ENCODE data around the gene DHRSX.

DNA sequence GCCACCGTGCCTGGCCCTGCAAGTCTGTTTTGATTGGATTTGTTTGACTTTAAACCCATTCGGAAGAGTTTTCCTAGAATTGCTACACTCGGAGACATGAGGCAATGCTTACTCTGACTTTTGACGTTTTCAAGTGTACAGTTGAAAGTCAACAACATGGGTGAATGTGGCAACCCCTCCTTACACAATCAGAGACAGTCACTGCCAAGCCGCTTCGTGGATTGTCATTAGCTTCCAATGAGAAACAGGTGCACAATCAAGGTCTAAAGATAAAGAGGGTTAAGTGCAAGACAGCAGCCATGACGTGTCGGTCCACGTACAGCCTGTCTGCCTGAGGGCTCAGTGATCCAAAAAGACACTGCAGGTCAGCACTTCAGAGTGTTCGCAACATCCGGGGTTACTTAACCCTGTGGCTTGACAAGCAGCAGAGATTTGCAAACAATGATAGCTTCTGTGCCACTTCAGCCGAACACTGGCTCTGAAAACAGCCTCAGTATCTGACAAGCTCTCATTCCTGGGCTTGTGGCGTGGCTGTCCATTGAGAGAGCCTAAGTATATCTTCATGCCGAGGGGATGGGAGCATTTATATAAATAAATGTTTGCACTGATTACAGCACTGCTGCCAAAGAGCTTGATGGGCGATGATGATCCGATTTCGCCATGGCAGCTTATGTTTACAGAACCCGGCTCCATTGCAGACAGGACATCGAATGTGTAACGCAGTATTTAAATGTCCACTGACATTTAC, 180.0 kb downstream of the DHRSX start:
- TF ChIP-seq, protein P1, sequence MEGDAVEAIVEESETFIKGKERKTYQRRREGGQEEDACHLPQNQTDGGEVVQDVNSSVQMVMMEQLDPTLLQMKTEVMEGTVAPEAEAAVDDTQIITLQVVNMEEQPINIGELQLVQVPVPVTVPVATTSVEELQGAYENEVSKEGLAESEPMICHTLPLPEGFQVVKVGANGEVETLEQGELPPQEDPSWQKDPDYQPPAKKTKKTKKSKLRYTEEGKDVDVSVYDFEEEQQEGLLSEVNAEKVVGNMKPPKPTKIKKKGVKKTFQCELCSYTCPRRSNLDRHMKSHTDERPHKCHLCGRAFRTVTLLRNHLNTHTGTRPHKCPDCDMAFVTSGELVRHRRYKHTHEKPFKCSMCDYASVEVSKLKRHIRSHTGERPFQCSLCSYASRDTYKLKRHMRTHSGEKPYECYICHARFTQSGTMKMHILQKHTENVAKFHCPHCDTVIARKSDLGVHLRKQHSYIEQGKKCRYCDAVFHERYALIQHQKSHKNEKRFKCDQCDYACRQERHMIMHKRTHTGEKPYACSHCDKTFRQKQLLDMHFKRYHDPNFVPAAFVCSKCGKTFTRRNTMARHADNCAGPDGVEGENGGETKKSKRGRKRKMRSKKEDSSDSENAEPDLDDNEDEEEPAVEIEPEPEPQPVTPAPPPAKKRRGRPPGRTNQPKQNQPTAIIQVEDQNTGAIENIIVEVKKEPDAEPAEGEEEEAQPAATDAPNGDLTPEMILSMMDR (tag by site-specific recombination; IDR thresholded peaks at IDR 0.05) = no peak
- TF ChIP-seq, protein P2, sequence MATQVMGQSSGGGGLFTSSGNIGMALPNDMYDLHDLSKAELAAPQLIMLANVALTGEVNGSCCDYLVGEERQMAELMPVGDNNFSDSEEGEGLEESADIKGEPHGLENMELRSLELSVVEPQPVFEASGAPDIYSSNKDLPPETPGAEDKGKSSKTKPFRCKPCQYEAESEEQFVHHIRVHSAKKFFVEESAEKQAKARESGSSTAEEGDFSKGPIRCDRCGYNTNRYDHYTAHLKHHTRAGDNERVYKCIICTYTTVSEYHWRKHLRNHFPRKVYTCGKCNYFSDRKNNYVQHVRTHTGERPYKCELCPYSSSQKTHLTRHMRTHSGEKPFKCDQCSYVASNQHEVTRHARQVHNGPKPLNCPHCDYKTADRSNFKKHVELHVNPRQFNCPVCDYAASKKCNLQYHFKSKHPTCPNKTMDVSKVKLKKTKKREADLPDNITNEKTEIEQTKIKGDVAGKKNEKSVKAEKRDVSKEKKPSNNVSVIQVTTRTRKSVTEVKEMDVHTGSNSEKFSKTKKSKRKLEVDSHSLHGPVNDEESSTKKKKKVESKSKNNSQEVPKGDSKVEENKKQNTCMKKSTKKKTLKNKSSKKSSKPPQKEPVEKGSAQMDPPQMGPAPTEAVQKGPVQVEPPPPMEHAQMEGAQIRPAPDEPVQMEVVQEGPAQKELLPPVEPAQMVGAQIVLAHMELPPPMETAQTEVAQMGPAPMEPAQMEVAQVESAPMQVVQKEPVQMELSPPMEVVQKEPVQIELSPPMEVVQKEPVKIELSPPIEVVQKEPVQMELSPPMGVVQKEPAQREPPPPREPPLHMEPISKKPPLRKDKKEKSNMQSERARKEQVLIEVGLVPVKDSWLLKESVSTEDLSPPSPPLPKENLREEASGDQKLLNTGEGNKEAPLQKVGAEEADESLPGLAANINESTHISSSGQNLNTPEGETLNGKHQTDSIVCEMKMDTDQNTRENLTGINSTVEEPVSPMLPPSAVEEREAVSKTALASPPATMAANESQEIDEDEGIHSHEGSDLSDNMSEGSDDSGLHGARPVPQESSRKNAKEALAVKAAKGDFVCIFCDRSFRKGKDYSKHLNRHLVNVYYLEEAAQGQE (tag by site-specific recombination; IDR thresholded peaks at IDR 0.05) = no peak
- TF ChIP-seq TCF7L2 (IDR thresholded peaks at IDR 0.05; ENCODE audit: borderline replicate concordance, low read depth, low read length) (no peak), ZNF221 (tag by site-specific recombination; IDR thresholded peaks at IDR 0.05; ENCODE audit: borderline replicate concordance) (no peak)
- TF ChIP-seq, protein P3, sequence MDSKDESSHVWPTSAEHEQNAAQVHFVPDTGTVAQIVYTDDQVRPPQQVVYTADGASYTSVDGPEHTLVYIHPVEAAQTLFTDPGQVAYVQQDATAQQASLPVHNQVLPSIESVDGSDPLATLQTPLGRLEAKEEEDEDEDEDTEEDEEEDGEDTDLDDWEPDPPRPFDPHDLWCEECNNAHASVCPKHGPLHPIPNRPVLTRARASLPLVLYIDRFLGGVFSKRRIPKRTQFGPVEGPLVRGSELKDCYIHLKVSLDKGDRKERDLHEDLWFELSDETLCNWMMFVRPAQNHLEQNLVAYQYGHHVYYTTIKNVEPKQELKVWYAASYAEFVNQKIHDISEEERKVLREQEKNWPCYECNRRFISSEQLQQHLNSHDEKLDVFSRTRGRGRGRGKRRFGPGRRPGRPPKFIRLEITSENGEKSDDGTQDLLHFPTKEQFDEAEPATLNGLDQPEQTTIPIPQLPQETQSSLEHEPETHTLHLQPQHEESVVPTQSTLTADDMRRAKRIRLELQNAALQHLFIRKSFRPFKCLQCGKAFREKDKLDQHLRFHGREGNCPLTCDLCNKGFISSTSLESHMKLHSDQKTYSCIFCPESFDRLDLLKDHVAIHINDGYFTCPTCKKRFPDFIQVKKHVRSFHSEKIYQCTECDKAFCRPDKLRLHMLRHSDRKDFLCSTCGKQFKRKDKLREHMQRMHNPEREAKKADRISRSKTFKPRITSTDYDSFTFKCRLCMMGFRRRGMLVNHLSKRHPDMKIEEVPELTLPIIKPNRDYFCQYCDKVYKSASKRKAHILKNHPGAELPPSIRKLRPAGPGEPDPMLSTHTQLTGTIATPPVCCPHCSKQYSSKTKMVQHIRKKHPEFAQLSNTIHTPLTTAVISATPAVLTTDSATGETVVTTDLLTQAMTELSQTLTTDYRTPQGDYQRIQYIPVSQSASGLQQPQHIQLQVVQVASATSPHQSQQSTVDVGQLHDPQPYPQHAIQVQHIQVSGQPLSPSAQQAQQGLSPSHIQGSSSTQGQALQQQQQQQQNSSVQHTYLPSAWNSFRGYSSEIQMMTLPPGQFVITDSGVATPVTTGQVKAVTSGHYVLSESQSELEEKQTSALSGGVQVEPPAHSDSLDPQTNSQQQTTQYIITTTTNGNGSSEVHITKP (tag by site-specific recombination; IDR thresholded peaks at IDR 0.05) = no peak

Measured in HEK293 (cell line).